ENCODE results near the gene TES.
"Not testable (repeated sequence)": the region's sequence is repeated elsewhere in the genome, so short reads cannot be mapped to it uniquely, and the experiment has no call there.

TES gene

GRCh38 chr7:116225860-116226259, 15.5 kb downstream of the TES start:
- DNase-seq = no peak

- no peak for DNase-seq
These were observed 16.3 kb downstream of the TES start for GRCh38 chr7:116226664-116227063.

GRCh38 chr7:116227678-116228239, 17.4 kb downstream of the TES start:
- no peak for DNase-seq

- no peak for DNase-seq
These were observed 17.9 kb downstream of the TES start for GRCh38 chr7:116228241-116228640.

GRCh38 chr7:116229366-116229765, 19.0 kb downstream of the TES start:
- DNase-seq = no peak

GRCh38 chr7:116230191-116231005, 20.1 kb downstream of the TES start:
- no peak for DNase-seq

GRCh38 chr7:116231543-116231942, 21.2 kb downstream of the TES start:
- DNase-seq = no peak

- DNase-seq = no peak
These were observed 21.6 kb downstream of the TES start for GRCh38 chr7:116231949-116232348.

- DNase-seq = no peak
These were observed 22.0 kb downstream of the TES start for GRCh38 chr7:116232350-116232749.

GRCh38 chr7:116232920-116233319, 22.6 kb downstream of the TES start:
- DNase-seq = peak; percentile 1

GRCh38 chr7:116234517-116235200, 24.3 kb downstream of the TES start:
- DNase-seq = no peak

GRCh38 chr7:116235380-116235779, 25.0 kb downstream of the TES start:
- DNase-seq = no peak

GRCh38 chr7:116236020-116236630, 25.8 kb downstream of the TES start:
- peak; percentile 54 for DNase-seq

- no peak for DNase-seq
These were observed 28.7 kb downstream of the TES start for GRCh38 chr7:116239020-116239419.

GRCh38 chr7:116239434-116239833, 29.1 kb downstream of the TES start:
- no peak for DNase-seq

- DNase-seq = no peak
These were observed 29.8 kb downstream of the TES start for GRCh38 chr7:116240024-116240668.

GRCh38 chr7:116241291-116241690, 31.0 kb downstream of the TES start:
- no peak for DNase-seq

- no peak for DNase-seq
These were observed 31.8 kb downstream of the TES start for GRCh38 chr7:116242178-116242577.

GRCh38 chr7:116242759-116243158, 32.4 kb downstream of the TES start:
- DNase-seq = no peak

GRCh38 chr7:116244803-116245202, 34.5 kb downstream of the TES start:
- not testable (repeated sequence) for DNase-seq

- no peak for DNase-seq
These were observed 36.0 kb downstream of the TES start for GRCh38 chr7:116246357-116246756.

- DNase-seq = peak; percentile 38
These were observed 39.7 kb downstream of the TES start for GRCh38 chr7:116249969-116250553.

GRCh38 chr7:116251675-116252074, 41.3 kb downstream of the TES start:
- DNase-seq = no peak

All from NCI-H82 (cell line).